OCI-LY7 (cell line): ENCODE data around the gene FREY1. TPM values are rescaled to one million over a fixed set of nuclear protein-coding genes. Genes with fewer than 3 reads are reported as not detected.
A peak's percentile ranks its signal among the peaks of the same experiment; 100 is the strongest.

Experiments
- Bru-seq: library from RNA; stranded (reverse); fragments of 400-500 nt; gene quantifications from one replicate; lab custom pipeline; 2021; lab: Mats Ljungman, UMichigan
- BruChase-seq, 2 experiments: library from RNA; stranded (reverse); fragments of 400-500 nt; gene quantifications; one replicate each; lab custom pipeline; 2021; lab: Mats Ljungman, UMichigan
- BruUV-seq: library from RNA; stranded (reverse); fragments of 400-500 nt; replicated peaks from 2 replicates; lab custom pipeline; 2021; lab: Mats Ljungman, UMichigan
- CTCF ChIA-PET: fragments of 300-600 bp; sonication (Branson Sonifier 250); formaldehyde crosslinking; loops from one replicate; lab custom pipeline; 2022; ENCODE audit warnings: antibody characterized with exemption; ENCODE audit not compliant: unreplicated experiment; lab: Charles Lee
- POLR2A ChIA-PET: fragments of 300-600 bp; sonication (Branson Sonifier 250); formaldehyde crosslinking; loops from one replicate; lab custom pipeline; 2022; ENCODE audit warnings: antibody characterized with exemption; lab: Charles Lee
- DNase-seq: peaks from one replicate; pipeline ENCODE4 v3.0.0-alpha.2; 2015; ENCODE audit warnings: low spot score
- H2AFZ ChIP-seq: fragments of 200-600 bp; sonication (generic), shearing (Covaris generic); 2 replicates; pipeline ENCODE4 v1.6.1; 2014; ENCODE audit warnings: mild to moderate bottlenecking, antibody characterized with exemption, low read length, moderate library complexity
- H3K27ac ChIP-seq: fragments of 200-600 bp; sonication (generic); 2 replicates; pipeline ENCODE4 v1.5.1; 2014; ENCODE audit warnings: mixed run types, low read depth, mild to moderate bottlenecking, moderate library complexity, low read length, inconsistent platforms; ENCODE audit not compliant: poor library complexity, severe bottlenecking
- H3K36me3 ChIP-seq: fragments of 200-600 bp; sonication (generic); 2 replicates; pipeline ENCODE4 v1.6.1; 2014; ENCODE audit warnings: mild to moderate bottlenecking, antibody characterized with exemption, low read length, moderate library complexity, mixed read lengths; ENCODE audit not compliant: insufficient read depth
- H3K4me1 ChIP-seq: fragments of 200-600 bp; sonication (generic); 2 replicates; pipeline ENCODE4 v1.5.1; 2014; ENCODE audit warnings: mild to moderate bottlenecking, low read length; ENCODE audit not compliant: insufficient read depth, poor library complexity, severe bottlenecking
- H3K4me2 ChIP-seq: fragments of 200-600 bp; sonication (generic); 2 replicates; pipeline ENCODE4 v1.6.1; 2014; ENCODE audit warnings: mild to moderate bottlenecking, low read length
- H3K4me3 ChIP-seq: fragments of 200-600 bp; sonication (generic); 2 replicates; pipeline ENCODE4 v1.5.1; 2014; ENCODE audit warnings: mild to moderate bottlenecking, low read depth, low read length; ENCODE audit not compliant: poor library complexity, severe bottlenecking
- H3K79me2 ChIP-seq: fragments of 200-600 bp; sonication (generic); 2 replicates; pipeline ENCODE4 v1.6.1; 2016; ENCODE audit warnings: low read depth, mild to moderate bottlenecking, low read length, moderate library complexity, mixed read lengths; ENCODE audit not compliant: insufficient read depth
- H3K9me2 ChIP-seq: fragments of 200-600 bp; sonication (generic); 2 replicates; pipeline ENCODE4 v1.6.1; 2016; ENCODE audit warnings: mild to moderate bottlenecking, low read length, mixed read lengths; ENCODE audit not compliant: insufficient read depth
- H3K9me3 ChIP-seq: fragments of 200-600 bp; sonication (generic); 2 replicates; pipeline ENCODE4 v1.6.1; 2014; ENCODE audit warnings: mild to moderate bottlenecking, mixed run types, low read length, mixed read lengths
- H4K20me1 ChIP-seq: fragments of 200-600 bp; sonication (generic); 2 replicates; pipeline ENCODE4 v1.6.1; 2014; ENCODE audit warnings: mild to moderate bottlenecking, antibody characterized with exemption, low read length, moderate library complexity, mixed read lengths; ENCODE audit not compliant: insufficient read depth
- CTCF ChIP-seq: fragments of 200-600 bp; sonication (generic); conservative IDR thresholded peaks from 2 replicates; pipeline ENCODE4 v1.5.1; 2014; ENCODE audit warnings: mild to moderate bottlenecking, antibody characterized with exemption, low read length, moderate library complexity, mixed read lengths
- EZH2phosphoT487 ChIP-seq: fragments of 200-600 bp; sonication (generic); IDR thresholded peaks from 2 replicates; pipeline ENCODE4 v1.6.1; 2018; ENCODE audit warnings: low read depth, borderline replicate concordance, mild to moderate bottlenecking, mixed run types, antibody characterized with exemption, low read length, moderate library complexity, mixed read lengths
- intact Hi-C: fragments of 100-400 bp; cut with micrococcal nuclease; formaldehyde crosslinking; loops from one replicate; pipeline ENCODE4 v1.10.0; 2022; ENCODE audit not compliant: unreplicated experiment
- long read RNA-seq: library from polyadenylated mRNA; stranded (forward); transcript quantifications from one replicate; pipeline ENCODE4 v2.0.0, GENCODE V29; 2022
- total RNA-seq, 2 experiments: library from RNA; depleted of rRNA in 1 of 2; stranded (reverse); fragments of >200 nt in 1 of 2; shearing (Covaris generic) in 1 of 2; gene quantifications; 2 replicates each; pipeline ENCODE4 v1.2.3, GENCODE V29; 2014 to 2022

Gene FREY1, protein sequence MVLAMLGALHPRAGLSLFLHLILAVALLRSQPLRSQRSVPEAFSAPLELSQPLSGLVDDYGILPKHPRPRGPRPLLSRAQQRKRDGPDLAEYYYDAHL
- total RNA-seq (2014; rRNA removed; shearing (Covaris generic)) (2.4 and 3.3 TPM in 2 replicates), total RNA-seq (2022) (3.7 and 4.3 TPM in 2 replicates), Bru-seq, nascent RNA (percentile 42 among the genes with signal in this experiment), BruChase-seq, experiment 1, labeled RNA remaining after a 6-hour chase (percentile 51 among the genes with signal in this experiment), BruChase-seq, experiment 2, labeled RNA remaining after a 2-hour chase (percentile 60 among the genes with signal in this experiment)
- long read RNA-seq, partial matches to known transcripts = 0 of 1 reads
- long read RNA-seq, other reads (novel, unspliced or antisense) = 0 of 1 reads

DNA sequence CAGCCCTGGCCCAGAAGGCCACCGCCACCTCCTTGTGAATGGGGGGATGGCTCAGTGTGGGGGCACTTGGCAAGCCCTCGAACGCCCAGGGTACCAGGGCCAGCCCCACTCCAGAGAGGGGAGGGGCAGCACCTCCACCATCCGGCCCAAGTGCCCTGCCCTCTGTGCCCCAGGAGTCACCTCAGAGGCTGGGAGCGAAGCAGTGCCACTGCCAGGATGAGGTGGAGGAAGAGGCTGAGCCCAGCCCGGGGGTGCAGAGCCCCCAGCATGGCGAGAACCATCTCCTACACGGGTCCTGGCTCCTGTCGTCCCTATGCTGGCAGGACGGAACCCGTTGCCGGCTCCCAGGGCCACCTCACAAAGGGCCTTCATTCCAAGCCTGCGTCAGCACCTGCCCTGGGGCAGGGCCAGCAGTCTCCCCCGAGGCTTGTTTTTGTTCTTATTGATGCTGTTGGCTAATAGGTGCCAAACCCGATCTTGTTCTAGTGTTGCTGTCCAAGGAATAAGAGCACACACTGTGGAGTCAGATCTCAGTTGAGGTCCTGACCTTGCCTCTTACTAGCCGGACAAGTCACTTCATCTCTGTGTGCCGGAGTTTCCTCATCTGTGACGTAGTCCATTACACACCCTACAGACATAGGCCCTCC, at the start of gene FREY1:
Gene FREY1 (minus strand): TSS at position 307 of the 647 bp plus-strand sequence. CDS start 26 bp downstream, at position 281.
- Histone ChIP-seq H3K4me2 (no peak within 1 kb of the TSS), H3K9me2 (no peaks in the 10 kb centered on the region), H3K4me1 (no peaks in the 10 kb centered on the region), H3K36me3 (peaks cover 25% of the 10 kb centered on the region), H4K20me1 (no peaks in the 10 kb centered on the region), H2AFZ (no peak within 1 kb of the TSS), H3K9me3 (no peaks in the 10 kb centered on the region), H3K79me2 (no peaks in the 10 kb centered on the region), H3K4me3 (no peak within 1 kb of the TSS), H3K27ac (no peak within 1 kb of the TSS)
- CTCF ChIA-PET = no interaction called here
- intact Hi-C loops = no loop called here
- POLR2A ChIA-PET = no interaction called here
- TF ChIP-seq EZH2phosphoT487 (no peak), CTCF (no peak)
- no TSS peak for BruUV-seq
- DNase-seq = no peak

DNA sequence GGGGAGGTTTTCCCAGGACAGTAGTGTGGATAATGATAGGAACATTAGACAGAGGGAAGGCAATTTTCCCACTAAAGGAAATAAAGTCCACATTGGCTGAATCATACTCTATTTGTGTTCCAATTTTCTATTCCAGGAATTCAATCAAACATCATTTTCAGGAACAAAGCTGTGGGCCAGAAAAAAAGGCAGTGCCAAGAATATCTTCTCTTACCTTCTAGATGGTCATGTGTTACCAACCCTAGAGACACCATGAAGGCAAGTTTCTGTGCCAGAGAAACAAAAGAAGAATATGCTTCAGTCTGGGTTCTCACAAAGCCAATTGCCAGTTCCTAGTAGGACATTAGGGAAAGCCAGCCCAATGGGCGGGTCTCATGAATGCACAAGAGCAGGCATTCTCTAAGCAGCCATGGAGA, 42.9 kb upstream of the FREY1 start:
- H3K79me2 ChIP-seq = no peaks in the 10 kb centered on the region
- H3K4me3 ChIP-seq = no peak overlapping the region
- H3K9me3 ChIP-seq = no peaks in the 10 kb centered on the region
- H3K27ac ChIP-seq = no peak overlapping the region
- TF ChIP-seq CTCF = no peak
- TF ChIP-seq EZH2phosphoT487 = no peak
- H3K9me2 ChIP-seq = no peaks in the 10 kb centered on the region
- ChIA-PET POLR2A (interaction anchor here (0.6 to 1.5 kb wide), 2 partner anchors 55 to 816 kb away, joined by 3 to 4 read pairs; no protein-coding TSS in a partner anchor), CTCF (no interaction called here)
- H3K4me2 ChIP-seq = no peak overlapping the region
- intact Hi-C loops = no loop called here
- no TSS peak for BruUV-seq
- no peaks in the 10 kb centered on the region for H4K20me1 ChIP-seq
- H2AFZ ChIP-seq = no peak overlapping the region
- peaks cover 6% of the 10 kb centered on the region for H3K4me1 ChIP-seq
- H3K36me3 ChIP-seq = peaks cover 68% of the 10 kb centered on the region
- DNase-seq = no peak
